HepG2 (cell line): Measurements from ENCODE around the gene SPAG9. TPM values are rescaled to one million over a fixed set of nuclear protein-coding genes. Genes with fewer than 3 reads are reported as not detected.
A peak's percentile ranks its signal among the peaks of the same experiment; 100 is the strongest.

ENCODE experiments used
- CHD4 ChIP-seq: fragments of 200-600 bp; sonication (generic); IDR thresholded peaks from 2 replicates; pipeline ENCODE4 v1.7.0; 2017; ENCODE audit warnings: mild to moderate bottlenecking, low read length, borderline replicate concordance
- ERF ChIP-seq: IDR thresholded peaks from 2 replicates; pipeline ENCODE4 v1.6.1; 2018; ENCODE audit warnings: missing biosample characterization, missing genetic modification reagents
- FOXO1 ChIP-seq: sonication (generic); formaldehyde crosslinking; IDR thresholded peaks from 2 replicates; pipeline ENCODE4 v1.4.0; 2020; ENCODE audit warnings: missing genetic modification reagents
- HNRNPL ChIP-seq: fragments of 200-400 bp; formaldehyde crosslinking; IDR thresholded peaks from 2 replicates; pipeline ENCODE4 v1.6.1; 2017; ENCODE audit warnings: mild to moderate bottlenecking, low read depth, low read length
- IRF9 ChIP-seq: sonication (generic); formaldehyde crosslinking; IDR thresholded peaks from 2 replicates; pipeline ENCODE4 v1.8.0; 2022; ENCODE audit warnings: missing genetic modification reagents, mild to moderate bottlenecking, borderline replicate concordance
- MATR3 ChIP-seq: sonication (generic); formaldehyde crosslinking; IDR thresholded peaks from 2 replicates; pipeline ENCODE4 v1.4.0; 2020; ENCODE audit warnings: missing genetic modification reagents
- MAZ ChIP-seq, 2 experiments: sonication (generic) in 1 of 2; formaldehyde crosslinking in 1 of 2; IDR thresholded peaks; 2 replicates each; pipeline versions ENCODE4 v1.5.0 to v1.6.1; 2012 to 2020; ENCODE audit warnings: low read depth in 2 of 2, mild to moderate bottlenecking in 2 of 2, borderline replicate concordance in 1 of 2, improper control_type of control experiment in 1 of 2, low read length in 1 of 2, missing genetic modification reagents in 1 of 2, moderate library complexity in 1 of 2
- NR2F1 ChIP-seq, 2 experiments: fragments of 450-650 bp in 1 of 2; formaldehyde crosslinking in 1 of 2; IDR thresholded peaks; 2 replicates each; pipeline versions ENCODE4 v1.5.0 to v1.6.1; 2016 to 2020; ENCODE audit warnings: mild to moderate bottlenecking in 1 of 2, missing compliant biosample characterization in 1 of 2, missing genetic modification reagents in 1 of 2, moderate library complexity in 1 of 2
- RFX3 ChIP-seq: IDR thresholded peaks from 2 replicates; pipeline ENCODE4 v1.6.1; 2016; ENCODE audit warnings: missing biosample characterization, missing genetic modification reagents
- SRY ChIP-seq: sonication (generic); formaldehyde crosslinking; IDR thresholded peaks from 2 replicates; pipeline ENCODE4 v1.8.0; 2022; ENCODE audit warnings: mild to moderate bottlenecking, missing genetic modification reagents
- TARDBP ChIP-seq: sonication (generic); formaldehyde crosslinking; IDR thresholded peaks from 2 replicates; pipeline ENCODE4 v1.8.0; 2022; ENCODE audit warnings: mild to moderate bottlenecking, missing genetic modification reagents
- TRIM22 ChIP-seq: fragments of 450-650 bp; IDR thresholded peaks from 2 replicates; pipeline ENCODE4 v1.6.1; 2017
- ZKSCAN5 ChIP-seq: sonication (generic); formaldehyde crosslinking; IDR thresholded peaks from 2 replicates; pipeline ENCODE4 v1.5.1; 2020; ENCODE audit warnings: mild to moderate bottlenecking, missing genetic modification reagents
- ZNF10 ChIP-seq: sonication (generic); formaldehyde crosslinking; IDR thresholded peaks from 2 replicates; pipeline ENCODE4 v1.4.0; 2020; ENCODE audit warnings: mild to moderate bottlenecking, low read depth, missing genetic modification reagents, borderline replicate concordance
- ZNF18 ChIP-seq: sonication (generic); formaldehyde crosslinking; IDR thresholded peaks from 2 replicates; pipeline ENCODE4 v1.8.0; 2022; ENCODE audit warnings: mild to moderate bottlenecking, missing genetic modification reagents; ENCODE audit not compliant: insufficient replicate concordance
- ZNF317 ChIP-seq: sonication (generic); formaldehyde crosslinking; IDR thresholded peaks from 2 replicates; pipeline ENCODE4 v1.5.0; 2020; ENCODE audit warnings: mild to moderate bottlenecking, missing genetic modification reagents
- ZNF354B ChIP-seq: sonication (generic); formaldehyde crosslinking; IDR thresholded peaks from 2 replicates; pipeline ENCODE4 v1.8.0; 2022; ENCODE audit warnings: mild to moderate bottlenecking, missing genetic modification reagents
- ZNF432 ChIP-seq: sonication (generic); formaldehyde crosslinking; IDR thresholded peaks from 2 replicates; pipeline ENCODE4 v1.5.0; 2020; ENCODE audit warnings: missing genetic modification reagents, mild to moderate bottlenecking, borderline replicate concordance
- ZNF513 ChIP-seq: sonication (generic); formaldehyde crosslinking; conservative IDR thresholded peaks from 2 replicates; pipeline ENCODE4 v1.5.0; 2020; ENCODE audit warnings: missing genetic modification reagents
- ZNF558 ChIP-seq: sonication (generic); formaldehyde crosslinking; IDR thresholded peaks from 2 replicates; pipeline ENCODE4 v1.9.0; 2022; ENCODE audit warnings: mild to moderate bottlenecking, missing genetic modification reagents, borderline replicate concordance
- ZNF724P ChIP-seq: sonication (generic); formaldehyde crosslinking; IDR thresholded peaks from 2 replicates; pipeline ENCODE4 v1.8.0; 2022; ENCODE audit warnings: missing genetic modification reagents, borderline replicate concordance
- ZSCAN21 ChIP-seq: sonication (generic); formaldehyde crosslinking; IDR thresholded peaks from 2 replicates; pipeline ENCODE4 v1.8.0; 2022; ENCODE audit warnings: mild to moderate bottlenecking, missing genetic modification reagents, moderate library complexity, borderline replicate concordance
- polyA plus RNA-seq, 8 experiments: library from polyadenylated mRNA; depleted of rRNA in 3 of 8; stranded (reverse) in 7 of 8; unstranded in 1 of 8; fragments of >200 nt; fragmentation: Illumina TruSeq in 4 of 8; extraction: Trizol in 4 of 8; gene quantifications; 2 replicates each; pipeline versions ENCODE4 v1.2.1 to v1.2.3, GENCODE V29; 2011 to 2016; ENCODE audit warnings: low read depth in 4 of 8, missing spikeins in 1 of 8, mixed read lengths in 1 of 8; ENCODE audit not compliant: insufficient read depth in 1 of 8
- total RNA-seq, 5 experiments: library from RNA; depleted of rRNA; stranded (reverse); fragments of >200 nt; fragmentation: Illumina TruSeq; extraction: Trizol; gene quantifications; 2 replicates each; pipeline ENCODE4 v1.2.3, GENCODE V29; 2016; ENCODE audit warnings: low read depth in 1 of 5

Gene SPAG9
- total and polyA plus RNA-seq, 2 of the 13 experiments (the other 11 are each of a cell fraction or from before 2014, with no cell fraction given), result 43.2 to 78.6 TPM

- TF ChIP-seq ZNF18 (CRISPR knock-in tag) (no peak), NR2F1 (CRISPR knock-in tag; IDR thresholded peaks at IDR 0.05) (no peak), ZKSCAN5 (CRISPR knock-in tag) (no peak), ZNF513 (CRISPR knock-in tag) (0 out of 2 replicates have a peak, but pooled peaks have one; percentile 43), TARDBP (peak; percentile 49; the same call in 1 of the 2 replicates), IRF9 (CRISPR knock-in tag) (no peak), ZNF354B (CRISPR knock-in tag) (no peak), ZSCAN21 (CRISPR knock-in tag) (peak; percentile 74), MAZ (IDR thresholded peaks at IDR 0.05; ENCODE audit: borderline replicate concordance, low read depth, low read length) (peak; percentile 68), MAZ (CRISPR knock-in tag; IDR thresholded peaks at IDR 0.05; ENCODE audit: low read depth) (peak; percentile 65), FOXO1 (CRISPR knock-in tag) (0 out of 2 replicates have a peak, but pooled peaks have one; percentile 42), RFX3 (CRISPR knock-in tag) (no peak), ZNF558 (CRISPR knock-in tag) (0 out of 2 replicates have a peak, but pooled peaks have one; percentile 21), ZNF10 (no peak), ZNF724P (no peak), CHD4 (no peak), ZNF317 (CRISPR knock-in tag) (no peak), MATR3 (CRISPR knock-in tag) (no peak), ERF (no peak; the same call in 1 of the 2 replicates), TRIM22 (no peak), HNRNPL (no peak), SRY (CRISPR knock-in tag) (0 out of 2 replicates have a peak, but pooled peaks have one; percentile 15), ZNF432 (CRISPR knock-in tag) (no peak)
These were observed at the start of gene SPAG9 (continued) for GRCh38 chr17:51120739-51121619.
